ENCODE measurements around the gene GPX2.

DNA sequence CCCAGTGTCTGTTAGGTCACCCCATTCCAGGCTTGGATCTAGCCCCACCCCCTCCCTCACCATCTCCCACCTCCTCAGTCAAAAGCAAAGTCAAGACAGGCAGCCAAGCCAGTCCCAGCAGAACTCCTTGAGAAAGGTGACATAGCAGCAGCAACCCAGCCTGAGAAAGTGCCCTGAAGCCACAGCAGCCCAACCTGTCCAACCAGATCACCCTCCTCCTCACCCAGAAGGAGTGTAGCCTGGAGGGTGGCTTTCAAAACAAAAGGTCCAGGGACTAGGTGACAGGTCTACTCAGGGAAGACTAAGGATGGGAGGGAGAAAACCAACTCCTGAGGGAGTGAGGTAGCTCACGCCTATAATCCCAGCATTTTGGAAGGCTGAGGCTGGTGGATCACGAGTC, 24.4 kb upstream of the GPX2 start:
- TF ChIP-seq POLR2A (IDR thresholded peaks at IDR 0.05): no peak
- TF ChIP-seq, protein P1, sequence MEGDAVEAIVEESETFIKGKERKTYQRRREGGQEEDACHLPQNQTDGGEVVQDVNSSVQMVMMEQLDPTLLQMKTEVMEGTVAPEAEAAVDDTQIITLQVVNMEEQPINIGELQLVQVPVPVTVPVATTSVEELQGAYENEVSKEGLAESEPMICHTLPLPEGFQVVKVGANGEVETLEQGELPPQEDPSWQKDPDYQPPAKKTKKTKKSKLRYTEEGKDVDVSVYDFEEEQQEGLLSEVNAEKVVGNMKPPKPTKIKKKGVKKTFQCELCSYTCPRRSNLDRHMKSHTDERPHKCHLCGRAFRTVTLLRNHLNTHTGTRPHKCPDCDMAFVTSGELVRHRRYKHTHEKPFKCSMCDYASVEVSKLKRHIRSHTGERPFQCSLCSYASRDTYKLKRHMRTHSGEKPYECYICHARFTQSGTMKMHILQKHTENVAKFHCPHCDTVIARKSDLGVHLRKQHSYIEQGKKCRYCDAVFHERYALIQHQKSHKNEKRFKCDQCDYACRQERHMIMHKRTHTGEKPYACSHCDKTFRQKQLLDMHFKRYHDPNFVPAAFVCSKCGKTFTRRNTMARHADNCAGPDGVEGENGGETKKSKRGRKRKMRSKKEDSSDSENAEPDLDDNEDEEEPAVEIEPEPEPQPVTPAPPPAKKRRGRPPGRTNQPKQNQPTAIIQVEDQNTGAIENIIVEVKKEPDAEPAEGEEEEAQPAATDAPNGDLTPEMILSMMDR (IDR thresholded peaks at IDR 0.05): no peak

All from Peyer's patch (tissue), 4 donors.